NCI-H1436 treated with DMSO at 0.1 percent for 48 hours (cell line): ENCODE data around the gene UFL1.

Source experiments
- DNase-seq: peaks from one replicate; lab custom pipeline; 2025; lab: John Stamatoyannopoulos, UW

Gene UFL1

DNA sequence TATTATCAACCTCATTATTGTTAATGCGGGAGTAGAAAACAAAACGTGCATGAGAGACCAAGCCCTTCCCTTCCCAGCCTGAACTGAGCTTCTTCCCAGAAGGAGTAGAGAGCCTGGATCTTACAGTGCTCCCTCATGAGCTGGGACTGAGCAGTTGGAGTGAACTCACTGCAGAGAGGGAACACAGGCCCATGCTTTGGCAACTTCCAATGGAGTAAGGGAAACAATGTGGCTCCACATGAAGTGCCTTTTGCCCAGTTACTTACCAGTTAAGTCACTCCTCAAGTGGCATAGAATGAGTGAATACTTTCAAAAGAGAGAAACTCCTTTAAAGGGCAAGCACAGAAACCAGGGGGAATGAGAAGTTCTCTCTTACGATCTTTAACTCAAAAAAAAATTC is 53.8 kb downstream of the UFL1 start:
- no peak for DNase-seq

DNA sequence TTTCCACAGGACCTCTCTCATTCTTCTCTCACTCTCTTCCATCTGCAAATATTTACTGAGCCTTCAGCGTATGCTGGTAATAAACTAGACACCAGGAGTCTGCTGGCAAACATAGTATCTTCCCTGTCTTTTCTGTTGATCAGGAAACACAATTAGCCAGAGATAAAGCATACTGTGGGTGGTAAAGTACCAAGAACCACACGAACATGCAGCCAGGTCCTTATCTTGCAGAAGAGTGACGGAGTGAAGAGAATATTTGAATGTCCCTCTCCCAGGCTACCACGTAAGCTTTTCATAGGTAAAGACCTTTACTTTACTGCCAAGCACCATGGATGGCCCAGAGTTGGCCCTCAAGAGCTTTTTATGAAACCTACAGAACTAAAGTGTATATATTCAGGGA is 54.6 kb downstream of the UFL1 start:
- DNase-seq = no peak

DNA sequence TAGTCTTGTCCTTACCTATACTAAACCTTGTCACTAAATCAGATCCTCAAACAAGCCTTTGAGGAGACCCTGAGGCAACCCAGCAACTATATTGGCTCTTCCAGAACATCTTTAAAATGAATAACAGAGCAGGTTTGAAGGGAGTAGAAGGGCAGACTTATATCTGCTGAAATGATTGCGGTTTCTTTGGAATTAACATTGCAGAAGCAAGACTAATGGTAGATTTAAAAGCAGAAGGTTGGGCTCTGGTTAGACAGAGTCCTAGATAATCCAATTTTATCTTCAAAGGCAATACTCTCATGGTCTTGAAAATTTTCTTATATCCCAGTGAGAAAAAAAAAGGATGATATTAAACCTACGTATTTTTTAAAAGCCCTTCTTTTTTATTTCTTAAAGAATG is 60.4 kb downstream of the UFL1 start:
- no peak for DNase-seq

DNA sequence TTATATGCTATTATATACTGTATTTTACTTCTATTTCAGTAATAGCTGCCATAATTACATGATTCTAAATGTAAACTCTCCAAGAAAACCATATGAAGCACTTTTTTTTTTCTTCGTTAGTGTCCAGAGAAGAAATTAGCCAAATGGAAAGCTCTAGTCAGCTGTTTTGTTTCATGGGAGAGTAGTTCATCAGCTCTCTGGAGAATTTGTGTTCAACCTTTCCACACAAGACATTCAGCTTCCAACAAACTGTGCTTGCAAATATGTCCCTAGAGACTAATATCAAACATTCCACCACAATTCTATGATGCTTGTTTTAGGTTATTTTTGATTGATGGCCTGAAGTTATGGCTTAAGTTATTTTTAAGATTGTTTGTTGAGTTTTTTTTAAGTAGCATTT is 60.8 kb downstream of the UFL1 start:
- DNase-seq = no peak

DNA sequence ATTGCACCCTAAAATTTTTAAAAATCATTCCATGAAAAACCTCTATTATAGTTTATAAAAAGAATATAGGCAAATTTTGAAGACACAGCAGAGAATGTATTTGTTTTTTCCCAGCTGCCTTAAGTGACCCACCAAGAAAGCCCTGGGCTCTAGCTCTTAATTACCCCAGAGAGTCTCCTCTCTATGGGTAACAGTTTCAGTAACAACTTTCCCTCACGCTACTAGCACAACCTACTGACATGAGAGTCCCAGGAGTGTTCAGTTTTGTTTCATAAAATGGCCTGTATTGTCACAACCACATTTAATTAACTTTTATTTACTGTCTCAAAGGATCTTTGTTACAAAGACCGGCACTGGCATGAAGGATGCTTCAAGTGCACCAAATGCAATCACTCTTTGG is 82.8 kb downstream of the UFL1 start:
- peak; percentile 88 for DNase-seq
